K562 (cell line): ENCODE results near the gene STXBP6. TPM values are rescaled to one million over a fixed set of nuclear protein-coding genes. Genes with fewer than 3 reads are reported as not detected.

ENCODE experiments used
- ATAC-seq: fragments of 200-7000 bp; cut with Tn5 transposase; 3 replicates; pipeline ENCODE4 v1.9.1; 2020; ENCODE audit warnings: moderate library complexity
- BruUV-seq: library from RNA; stranded (reverse); fragments of 400-500 nt; replicated peaks from 2 replicates; lab custom pipeline; 2021; lab: Mats Ljungman, UMichigan
- CTCF ChIA-PET: fragments of 300-600 bp; formaldehyde crosslinking; extraction: SDS; loops from one replicate; lab custom pipeline; 2021; ENCODE audit warnings: low intra/inter-chr PET ratio; lab: Yijun Ruan, JAX
- POLR2A ChIA-PET: fragments of 300-600, 350-650 bp; sonication (Branson Sonifier 250); formaldehyde crosslinking; extraction: SDS; loops from one replicate; lab custom pipeline; 2021; ENCODE audit warnings: antibody characterized with exemption, inconsistent platforms; lab: Yijun Ruan, JAX
- DNase-seq, 4 experiments: peaks; one replicate each; pipeline versions ENCODE4 v3.0.0 to v3.0.0-alpha.2; 2011 to 2018; ENCODE audit warnings: low spot score in 3 of 4, mixed read lengths in 3 of 4; ENCODE audit errors: extremely low read depth in 1 of 4
- FAIRE-seq: peaks from 2 replicates; lab custom pipeline; 2011; peaks lifted over from hg19 to GRCh38; lab: Jason Lieb, UNC
- H2AFZ ChIP-seq: 2 replicates; pipeline ENCODE4 v1.6.0; 2011; ENCODE audit warnings: low read depth, low read length, control low read depth, inconsistent platforms
- H3K27ac ChIP-seq: fragments of 200-600 bp; 3 replicates; pipeline ENCODE4 v1.8.0; 2011; ENCODE audit warnings: low read depth, mild to moderate bottlenecking, control low read depth, inconsistent platforms, low read length, moderate library complexity, mixed read lengths; ENCODE audit errors: extremely low read depth
- H3K27me3 ChIP-seq, 2 experiments: fragments of 300-600 bp in 1 of 2; 2 replicates in 1 of 2; 3 replicates in 1 of 2; pipeline versions ENCODE4 v1.6.0 to v1.8.0; 2011; ENCODE audit warnings: inconsistent platforms in 2 of 2, low read length in 2 of 2, mild to moderate bottlenecking in 1 of 2, mixed read lengths in 1 of 2, moderate library complexity in 1 of 2; ENCODE audit not compliant: control insufficient read depth in 2 of 2, insufficient read depth in 2 of 2
- H3K36me3 ChIP-seq: fragments of 300-600 bp; 3 replicates; pipeline ENCODE4 v1.8.0; 2011; ENCODE audit warnings: mild to moderate bottlenecking, low read length, inconsistent platforms; ENCODE audit not compliant: control insufficient read depth, insufficient read depth
- H3K4me1 ChIP-seq, 2 experiments: fragments of 200-600 bp in 1 of 2; replicated peaks in 1 of 2; 2 replicates in 1 of 2; 3 replicates in 1 of 2; pipeline versions ENCODE4 v1.5.1 to v1.8.0; 2011; ENCODE audit warnings: inconsistent platforms in 2 of 2, low read length in 2 of 2, mild to moderate bottlenecking in 1 of 2, mixed read lengths in 1 of 2, moderate library complexity in 1 of 2; ENCODE audit not compliant: control insufficient read depth in 2 of 2, insufficient read depth in 2 of 2
- H3K4me2 ChIP-seq: 2 replicates; pipeline ENCODE4 v1.6.1; 2011; ENCODE audit warnings: low read length, control low read depth, inconsistent platforms, mixed read lengths; ENCODE audit not compliant: insufficient read depth
- H3K4me3 ChIP-seq: fragments of 200-600 bp; sonication (generic), shearing (Covaris generic); 2 replicates; pipeline ENCODE4 v1.5.1; 2016; ENCODE audit warnings: control low read depth, inconsistent platforms
- H3K79me2 ChIP-seq: fragments of 200-600 bp; 3 replicates; pipeline ENCODE4 v1.8.0; 2011; ENCODE audit warnings: low read length, inconsistent platforms; ENCODE audit not compliant: control insufficient read depth, insufficient read depth
- H3K9ac ChIP-seq, 2 experiments: 2 replicates each; pipeline versions ENCODE4 v1.6.0 to v1.6.1; 2011; ENCODE audit warnings: low read depth in 2 of 2, low read length in 2 of 2, control low read depth in 1 of 2, inconsistent platforms in 1 of 2, mild to moderate bottlenecking in 1 of 2, mixed read lengths in 1 of 2; ENCODE audit not compliant: insufficient read depth in 1 of 2
- H3K9me1 ChIP-seq: one replicate; pipeline ENCODE4 v1.6.0; 2011; ENCODE audit warnings: inconsistent platforms, mild to moderate bottlenecking, low read length, moderate library complexity; ENCODE audit not compliant: control insufficient read depth, insufficient read depth
- H3K9me3 ChIP-seq: replicated peaks from 2 replicates; pipeline ENCODE4 v1.5.1; 2011; ENCODE audit warnings: low read depth, low read length, inconsistent platforms; ENCODE audit not compliant: control insufficient read depth, insufficient read depth
- H4K20me1 ChIP-seq: replicated peaks from 2 replicates; pipeline ENCODE4 v1.6.1; 2011; ENCODE audit warnings: low read length, inconsistent platforms, mixed read lengths; ENCODE audit not compliant: control insufficient read depth, insufficient read depth
- ARID2 ChIP-seq: fragments of 450-650 bp; IDR thresholded peaks from 2 replicates; pipeline ENCODE4 v1.6.1; 2017; ENCODE audit warnings: antibody characterized with exemption, mild to moderate bottlenecking
- CBX5 ChIP-seq: IDR thresholded peaks from 2 replicates; pipeline ENCODE4 v1.6.1; 2014; ENCODE audit warnings: low read depth, borderline replicate concordance
- ELF2 ChIP-seq: fragments of 250-450 bp; sonication (Bioruptor Pico); IDR thresholded peaks from 2 replicates; pipeline ENCODE4 v1.5.0; 2021; ENCODE audit warnings: mild to moderate bottlenecking
- SAFB ChIP-seq: fragments of 200-400 bp; formaldehyde crosslinking; IDR thresholded peaks from 2 replicates; pipeline ENCODE4 v1.6.1; 2017; ENCODE audit warnings: low read depth, low read length, borderline replicate concordance
- TSC22D4 ChIP-seq: fragments of 450-650 bp; IDR thresholded peaks from 2 replicates; pipeline ENCODE4 v1.6.1; 2016; ENCODE audit warnings: missing genetic modification characterization, missing biosample characterization, control low read depth
- ZFX ChIP-seq: sonication (generic); formaldehyde crosslinking; IDR thresholded peaks from 2 replicates; pipeline ENCODE4 v1.8.0; 2022; ENCODE audit warnings: mild to moderate bottlenecking, missing genetic modification reagents, moderate library complexity
- ZNF133 ChIP-seq: fragments of 250-450 bp; sonication (Bioruptor Pico); IDR thresholded peaks from 2 replicates; pipeline ENCODE4 v1.4.0; 2020; ENCODE audit warnings: mild to moderate bottlenecking
- WGBS: fragments of 100-300 bp; shearing (Covaris generic); methylation state at CpG from one replicate; pipeline ENCODE4 v1.1.6; 2016; ENCODE audit warnings: low coverage, mixed read lengths; ENCODE audit not compliant: insufficient coverage; ENCODE audit errors: missing lambda C conversion rate; 5-methylcytosine and 5-hydroxymethylcytosine counted together
- in situ Hi-C: fragments of 300-500 bp; cut with MboI; formaldehyde crosslinking; loops from 4 replicates; pipeline ENCODE4 v1.15.0; 2018; ENCODE audit warnings: inconsistent platforms, mixed read lengths
- intact Hi-C: fragments of 100-400 bp; cut with micrococcal nuclease; formaldehyde crosslinking; loops from 2 replicates; pipeline ENCODE4 v1.14.2; 2022
- polyA plus RNA-seq, 8 experiments: library from polyadenylated mRNA; depleted of rRNA in 4 of 8; stranded (reverse) in 5 of 8; unstranded in 3 of 8; fragments of >200 nt; fragmentation: Nextera tagmentation in 2 of 8; fragmentation: Illumina TruSeq in 1 of 8; extraction: Ambion mirVana in 2 of 8; extraction: Trizol in 1 of 8; gene quantifications; 2 replicates each; pipeline versions ENCODE4 v1.2.1 to v1.2.3, GENCODE V29; 2011 to 2014; ENCODE audit warnings: inconsistent platforms in 1 of 8, missing spikeins in 1 of 8
- total RNA-seq, 7 experiments: library from RNA; depleted of rRNA in 6 of 7; stranded (reverse); fragments of >200 nt in 6 of 7; fragmentation: Illumina TruSeq in 2 of 7; extraction: Trizol in 2 of 7; gene quantifications; 2 replicates each; pipeline versions ENCODE4 v1.2.1 to v1.2.3, GENCODE V29; 2011 to 2021; ENCODE audit warnings: low replicate concordance in 1 of 7
- TF ChIP-seq, protein P1 (sequence below), 2 experiments: IDR thresholded peaks in 1 of 2; conservative IDR thresholded peaks in 1 of 2; 2 replicates each; pipeline ENCODE4 v1.6.1; 2016; ENCODE audit warnings: low read depth in 2 of 2, mild to moderate bottlenecking in 1 of 2, missing compliant biosample characterization in 1 of 2, missing genetic modification characterization in 1 of 2, moderate library complexity in 1 of 2
- TF ChIP-seq, protein P2 (sequence below): conservative IDR thresholded peaks from 2 replicates; pipeline ENCODE4 v1.6.1; 2011; ENCODE audit warnings: low read depth, mild to moderate bottlenecking, low read length; ENCODE audit not compliant: control insufficient read depth
- TF ChIP-seq, protein P3 (sequence below): sonication (generic); formaldehyde crosslinking; IDR thresholded peaks from 2 replicates; pipeline ENCODE4 v1.9.0; 2022; ENCODE audit warnings: mild to moderate bottlenecking, missing genetic modification reagents
- TF ChIP-seq, protein P4 (sequence below): fragments of 450-650 bp; IDR thresholded peaks from 2 replicates; pipeline ENCODE4 v1.6.1; 2016; ENCODE audit warnings: low read depth, mild to moderate bottlenecking, moderate library complexity

The STXBP6 gene
- total and polyA plus RNA-seq, 9 of the 15 experiments (the other 6 are each of a cell fraction or from before 2014, with no cell fraction given) = 0.27 to 0.89 (median 0.59) TPM

DNA sequence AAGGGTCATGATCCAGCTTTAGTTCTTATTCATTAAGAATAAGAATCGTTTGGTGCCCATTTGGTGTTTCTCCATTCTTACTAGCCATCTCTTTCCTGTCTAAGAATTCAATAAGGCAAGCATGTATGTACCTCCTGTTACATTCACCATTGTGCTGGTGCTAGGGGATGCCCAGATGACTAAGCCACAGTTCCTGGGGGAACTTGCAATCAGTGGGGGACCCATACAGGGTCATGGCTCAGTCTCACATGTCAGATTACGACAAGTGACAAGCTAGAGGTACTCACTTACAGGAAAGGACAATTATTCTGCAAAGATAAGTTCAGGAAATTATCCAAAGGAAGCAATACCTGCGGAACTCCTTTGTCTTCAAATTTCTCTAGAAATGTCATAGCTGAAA, 125.4 kb downstream of the STXBP6 start:
- H2AFZ ChIP-seq = no peak overlapping the region
- H4K20me1 ChIP-seq = no peaks in the 10 kb centered on the region
- DNase-seq = no peak
- no peaks in the 10 kb centered on the region for H3K9me3 ChIP-seq
- H3K36me3 ChIP-seq = no peaks in the 10 kb centered on the region
- no peak overlapping the region for H3K9ac ChIP-seq
- H3K4me1 ChIP-seq = no peaks in the 10 kb centered on the region; a peak in 1 of 5 replicates
- no peak overlapping the region for H3K27ac ChIP-seq
- no peaks in the 10 kb centered on the region for H3K79me2 ChIP-seq
- CTCF ChIA-PET = no interaction called here
- no peak for ATAC-seq
- 2% methylated on average over 3 of the region's 3 CpGs for WGBS
- intact Hi-C loops = no loop called here
- in situ Hi-C loops = no loop called here
- BruUV-seq = no TSS peak
- TF ChIP-seq SAFB = no peak
- no peak for TF ChIP-seq ZFX (CRISPR knock-in tag)
- no peak for TF ChIP-seq CBX5
- no peaks in the 10 kb centered on the region for H3K9me1 ChIP-seq
- POLR2A ChIA-PET = no interaction called here
- no peak overlapping the region for H3K4me3 ChIP-seq
- H3K4me2 ChIP-seq = no peak overlapping the region
- no peak for FAIRE-seq
- H3K27me3 ChIP-seq = no peaks in the 10 kb centered on the region

DNA sequence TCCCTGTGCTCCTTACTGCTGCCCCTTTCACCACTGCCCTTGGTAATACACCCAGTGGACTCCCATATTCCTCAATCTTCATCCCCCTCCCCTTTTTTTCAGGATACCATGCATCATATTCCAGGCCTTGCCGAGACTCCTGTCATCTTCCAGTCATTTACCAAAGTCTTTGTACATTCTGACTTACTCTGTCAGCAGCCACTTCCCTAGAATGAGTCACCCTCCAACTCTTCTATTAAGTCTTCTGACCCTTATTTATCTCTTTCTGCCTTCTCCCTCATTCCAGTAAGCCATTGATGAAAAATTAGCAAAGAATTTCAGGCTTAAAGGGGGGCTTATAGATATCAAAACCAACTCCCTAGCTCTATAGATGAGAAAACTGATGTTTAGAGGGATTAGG, 128.0 kb downstream of the STXBP6 start:
- H3K9me3 ChIP-seq = no peaks in the 10 kb centered on the region
- no peaks in the 10 kb centered on the region for H3K36me3 ChIP-seq
- no TSS peak for BruUV-seq
- no peak overlapping the region for H3K9ac ChIP-seq
- intact Hi-C loops (no loop called here), in situ Hi-C loops (no loop called here)
- CTCF ChIA-PET = no interaction called here
- ATAC-seq (no peak), FAIRE-seq (no peak), DNase-seq (no peak)
- no peak overlapping the region for H2AFZ ChIP-seq
- H3K4me3 ChIP-seq = no peak overlapping the region
- H3K79me2 ChIP-seq = no peaks in the 10 kb centered on the region
- H4K20me1 ChIP-seq = no peaks in the 10 kb centered on the region
- H3K4me1 ChIP-seq = no peaks in the 10 kb centered on the region; a peak in 1 of 5 replicates
- no peak overlapping the region for H3K4me2 ChIP-seq
- H3K27ac ChIP-seq = no peak overlapping the region
- H3K27me3 ChIP-seq = no peaks in the 10 kb centered on the region
- POLR2A ChIA-PET = interaction anchor here (0.7 kb wide), 1 partner anchor 374 kb away, joined by 4 read pairs; no protein-coding TSS in a partner anchor
- H3K9me1 ChIP-seq = no peaks in the 10 kb centered on the region
- no CpG with 5 or more reads among the region's 1 CpG for WGBS
- TF ChIP-seq ELF2 (no peak), ARID2 (no peak), TSC22D4 (tag) (no peak), ZNF133 (no peak)
- TF ChIP-seq, protein P1, sequence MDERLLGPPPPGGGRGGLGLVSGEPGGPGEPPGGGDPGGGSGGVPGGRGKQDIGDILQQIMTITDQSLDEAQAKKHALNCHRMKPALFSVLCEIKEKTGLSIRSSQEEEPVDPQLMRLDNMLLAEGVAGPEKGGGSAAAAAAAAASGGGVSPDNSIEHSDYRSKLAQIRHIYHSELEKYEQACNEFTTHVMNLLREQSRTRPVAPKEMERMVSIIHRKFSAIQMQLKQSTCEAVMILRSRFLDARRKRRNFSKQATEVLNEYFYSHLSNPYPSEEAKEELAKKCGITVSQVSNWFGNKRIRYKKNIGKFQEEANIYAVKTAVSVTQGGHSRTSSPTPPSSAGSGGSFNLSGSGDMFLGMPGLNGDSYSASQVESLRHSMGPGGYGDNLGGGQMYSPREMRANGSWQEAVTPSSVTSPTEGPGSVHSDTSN (CRISPR knock-in tag; IDR thresholded peaks at IDR 0.05; ENCODE audit: low read depth) = no peak
- TF ChIP-seq, protein P1 (tag; conservative IDR thresholded peaks at IDR 0.05; ENCODE audit: low read depth) = no peak
- TF ChIP-seq, protein P2, sequence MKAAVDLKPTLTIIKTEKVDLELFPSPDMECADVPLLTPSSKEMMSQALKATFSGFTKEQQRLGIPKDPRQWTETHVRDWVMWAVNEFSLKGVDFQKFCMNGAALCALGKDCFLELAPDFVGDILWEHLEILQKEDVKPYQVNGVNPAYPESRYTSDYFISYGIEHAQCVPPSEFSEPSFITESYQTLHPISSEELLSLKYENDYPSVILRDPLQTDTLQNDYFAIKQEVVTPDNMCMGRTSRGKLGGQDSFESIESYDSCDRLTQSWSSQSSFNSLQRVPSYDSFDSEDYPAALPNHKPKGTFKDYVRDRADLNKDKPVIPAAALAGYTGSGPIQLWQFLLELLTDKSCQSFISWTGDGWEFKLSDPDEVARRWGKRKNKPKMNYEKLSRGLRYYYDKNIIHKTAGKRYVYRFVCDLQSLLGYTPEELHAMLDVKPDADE = no peak
- TF ChIP-seq, protein P3, sequence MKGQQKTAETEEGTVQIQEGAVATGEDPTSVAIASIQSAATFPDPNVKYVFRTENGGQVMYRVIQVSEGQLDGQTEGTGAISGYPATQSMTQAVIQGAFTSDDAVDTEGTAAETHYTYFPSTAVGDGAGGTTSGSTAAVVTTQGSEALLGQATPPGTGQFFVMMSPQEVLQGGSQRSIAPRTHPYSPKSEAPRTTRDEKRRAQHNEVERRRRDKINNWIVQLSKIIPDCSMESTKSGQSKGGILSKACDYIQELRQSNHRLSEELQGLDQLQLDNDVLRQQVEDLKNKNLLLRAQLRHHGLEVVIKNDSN (CRISPR knock-in tag) = no peak
- TF ChIP-seq, protein P4, sequence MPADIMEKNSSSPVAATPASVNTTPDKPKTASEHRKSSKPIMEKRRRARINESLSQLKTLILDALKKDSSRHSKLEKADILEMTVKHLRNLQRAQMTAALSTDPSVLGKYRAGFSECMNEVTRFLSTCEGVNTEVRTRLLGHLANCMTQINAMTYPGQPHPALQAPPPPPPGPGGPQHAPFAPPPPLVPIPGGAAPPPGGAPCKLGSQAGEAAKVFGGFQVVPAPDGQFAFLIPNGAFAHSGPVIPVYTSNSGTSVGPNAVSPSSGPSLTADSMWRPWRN = no peak
